IPS DF 6.9 (cell line): ENCODE results near the gene DNAH7.
"Not testable (repeated sequence)": the region's sequence is repeated elsewhere in the genome, so short reads cannot be mapped to it uniquely, and the experiment has no call there.

Experiments used
- DNase-seq: peaks from one replicate; pipeline ENCODE4 v3.0.0-alpha.2; 2013; ENCODE audit warnings: low read depth, low spot score
- H3K27ac ChIP-seq: one replicate; pipeline ENCODE4 v1.5.1; 2013; ENCODE audit warnings: low read length, control low read depth
- H3K27me3 ChIP-seq: 2 replicates; pipeline ENCODE4 v1.6.1; 2013; ENCODE audit warnings: mild to moderate bottlenecking, low read length; ENCODE audit not compliant: control insufficient read depth, insufficient read depth
- H3K36me3 ChIP-seq: 2 replicates; pipeline ENCODE4 v1.6.1; 2013; ENCODE audit warnings: low read length; ENCODE audit not compliant: control insufficient read depth, insufficient read depth
- H3K4me1 ChIP-seq: 2 replicates; pipeline ENCODE4 v1.6.1; 2013; ENCODE audit warnings: low read length; ENCODE audit not compliant: control insufficient read depth, insufficient read depth
- H3K4me3 ChIP-seq: 2 replicates; pipeline ENCODE4 v1.5.1; 2013; ENCODE audit warnings: mild to moderate bottlenecking, low read length
- H3K9me3 ChIP-seq: 2 replicates; pipeline ENCODE4 v1.6.1; 2013; ENCODE audit warnings: low read length, inconsistent platforms; ENCODE audit not compliant: control insufficient read depth, insufficient read depth
- WGBS: extraction: QIAGEN DNeasy Blood & Tissue Kit; methylation state at CpG from one replicate; pipeline ENCODE4 v1.1.7; 2013; ENCODE audit warnings: mixed read lengths, missing lambda C conversion rate; ENCODE audit not compliant: insufficient read length, insufficient coverage; 5-methylcytosine and 5-hydroxymethylcytosine counted together

Gene DNAH7

DNA sequence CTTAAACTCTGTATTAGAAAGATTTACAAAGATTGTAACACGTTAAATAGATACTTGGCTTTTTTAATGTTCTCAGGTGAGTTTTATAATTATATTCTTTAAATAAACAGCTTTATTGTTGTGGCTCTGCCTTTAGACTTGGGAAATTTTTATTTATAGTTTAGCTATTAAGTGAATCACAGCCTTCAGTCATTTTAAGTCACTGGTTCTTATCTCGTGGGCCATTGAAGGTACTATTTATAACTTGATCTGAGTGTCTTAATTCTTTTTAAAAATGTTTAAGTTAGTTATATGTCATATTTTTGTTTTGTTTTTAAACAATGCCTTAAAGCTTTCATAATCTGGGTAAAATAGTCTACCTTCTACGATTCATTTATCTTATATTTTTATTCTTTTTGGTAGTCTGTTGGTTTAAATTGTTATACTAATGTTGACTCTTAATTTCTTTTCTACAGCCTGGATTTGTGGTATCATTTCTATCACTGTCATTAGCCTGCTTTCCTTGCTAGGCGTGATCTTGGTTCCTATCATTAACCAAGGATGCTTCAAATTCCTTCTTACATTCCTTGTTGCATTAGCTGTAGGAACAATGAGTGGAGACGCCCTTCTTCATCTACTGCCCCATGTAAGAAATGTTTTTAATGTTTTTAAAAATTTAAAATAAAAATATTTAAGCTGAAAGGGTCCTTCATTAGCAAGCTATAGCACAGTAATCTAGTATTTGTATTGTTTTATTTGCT lies 362.3 kb downstream of the DNAH7 start:
- no peak for DNase-seq
- H3K9me3 ChIP-seq, result no peaks in the 10 kb centered on the region
- no peak overlapping the region for H3K27ac ChIP-seq
- H3K36me3 ChIP-seq, result no peaks in the 10 kb centered on the region
- no peaks in the 10 kb centered on the region for H3K27me3 ChIP-seq
- WGBS, result no CpG with 5 or more reads among the region's 5 CpGs
- H3K4me3 ChIP-seq, result no peak overlapping the region
- H3K4me1 ChIP-seq, result no peaks in the 10 kb centered on the region

- 0 out of 2 replicates have a peak, but pooled peaks cover under 1% of the 10 kb centered on the region for H3K4me1 ChIP-seq
- no CpG with 5 or more reads among the region's 3 CpGs for WGBS
- no peak overlapping the region for H3K27ac ChIP-seq
- no peaks in the 10 kb centered on the region for H3K9me3 ChIP-seq
- no peaks in the 10 kb centered on the region for H3K27me3 ChIP-seq
- DNase-seq, result no peak
- no peaks in the 10 kb centered on the region for H3K36me3 ChIP-seq
- H3K4me3 ChIP-seq, result no peak overlapping the region
Measured at GRCh38 chr2:195700480-195700879, 368.2 kb downstream of the DNAH7 start.

- WGBS, result no CpG with 5 or more reads among the region's 3 CpGs
- H3K9me3 ChIP-seq, result no peaks in the 10 kb centered on the region
- no peaks in the 10 kb centered on the region for H3K27me3 ChIP-seq
- H3K27ac ChIP-seq, result no peak overlapping the region
- H3K4me3 ChIP-seq, result no peak overlapping the region
- no peak for DNase-seq
- H3K4me1 ChIP-seq, result peaks cover 5% of the 10 kb centered on the region; the same call in 1 of the 2 replicates
- H3K36me3 ChIP-seq, result no peaks in the 10 kb centered on the region
Measured at GRCh38 chr2:195697681-195698220, 370.9 kb downstream of the DNAH7 start.

- H3K36me3 ChIP-seq, result no peaks in the 10 kb centered on the region
- peaks cover 5% of the 10 kb centered on the region; the same call in 1 of the 2 replicates for H3K4me1 ChIP-seq
- no peak for DNase-seq
- H3K4me3 ChIP-seq, result no peak overlapping the region
- no CpG with 5 or more reads among the region's 1 CpG for WGBS
- no peak overlapping the region for H3K27ac ChIP-seq
- H3K27me3 ChIP-seq, result no peaks in the 10 kb centered on the region
- H3K9me3 ChIP-seq, result no peaks in the 10 kb centered on the region
Measured at GRCh38 chr2:195696012-195696411, 372.6 kb downstream of the DNAH7 start.

GRCh38 chr2:195695002-195695631 lies 373.5 kb downstream of the DNAH7 start:
- H3K4me3 ChIP-seq, result no peak overlapping the region
- H3K27ac ChIP-seq, result no peak overlapping the region
- no peaks in the 10 kb centered on the region for H3K27me3 ChIP-seq
- no peak for DNase-seq
- no peaks in the 10 kb centered on the region for H3K36me3 ChIP-seq
- peaks cover 5% of the 10 kb centered on the region; the same call in 1 of the 2 replicates for H3K4me1 ChIP-seq
- no CpG with 5 or more reads among the region's 8 CpGs for WGBS
- no peaks in the 10 kb centered on the region for H3K9me3 ChIP-seq

- no peak for DNase-seq
- H3K4me3 ChIP-seq, result no peak overlapping the region
- no peaks in the 10 kb centered on the region for H3K9me3 ChIP-seq
- H3K27me3 ChIP-seq, result no peaks in the 10 kb centered on the region
- peaks cover 5% of the 10 kb centered on the region; the same call in 1 of the 2 replicates for H3K4me1 ChIP-seq
- no CpG with 5 or more reads among the region's 7 CpGs for WGBS
- no peaks in the 10 kb centered on the region for H3K36me3 ChIP-seq
- no peak overlapping the region for H3K27ac ChIP-seq
Measured at GRCh38 chr2:195694553-195694952, 374.1 kb downstream of the DNAH7 start.

DNA sequence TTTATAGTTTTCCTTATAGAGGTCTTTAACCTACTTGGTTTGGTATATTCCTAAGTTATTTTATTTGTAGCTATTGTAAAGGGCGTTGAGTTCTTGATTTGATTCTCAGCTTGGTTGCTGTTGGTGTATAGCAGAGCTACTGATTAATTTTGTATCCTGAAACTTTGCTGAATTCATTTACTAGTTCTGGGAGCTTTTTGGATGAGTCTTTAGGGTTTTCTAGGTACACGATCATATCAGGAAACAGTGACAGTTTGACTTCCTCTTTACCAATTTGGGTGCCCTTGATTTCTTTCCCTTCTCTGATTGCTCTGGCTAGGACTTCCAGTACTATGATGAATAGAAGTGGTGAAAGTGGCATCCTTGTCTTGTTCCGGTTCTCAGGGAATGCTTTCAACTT lies 376.1 kb downstream of the DNAH7 start:
- not testable (repeated sequence) for H3K27me3 ChIP-seq, H3K27ac ChIP-seq, H3K4me3 ChIP-seq, H3K36me3 ChIP-seq, H3K4me1 ChIP-seq, H3K9me3 ChIP-seq, DNase-seq
- WGBS, result no CpG with 5 or more reads among the region's 3 CpGs
